Endothelial cell of umbilical vein (primary cell): ENCODE results near the gene SECTM1.

Experiments
- EZH2 ChIP-seq: IDR thresholded peaks from 2 replicates; pipeline ENCODE4 v1.6.1; 2012; ENCODE audit warnings: borderline replicate concordance, low read depth, mild to moderate bottlenecking, moderate library complexity, low read length, inconsistent platforms; ENCODE audit not compliant: severe bottlenecking
- POLR2A ChIP-seq: IDR thresholded peaks from 2 replicates; pipeline ENCODE4 v1.6.1; 2012; ENCODE audit warnings: low read depth, mild to moderate bottlenecking, control low read depth, low read length
- POLR2AphosphoS5 ChIP-seq: IDR thresholded peaks from 2 replicates; pipeline ENCODE4 v1.6.1; 2012; ENCODE audit warnings: low read depth, mild to moderate bottlenecking, control low read depth, low read length, moderate library complexity; ENCODE audit not compliant: insufficient read depth

- no peak for TF ChIP-seq POLR2A
- TF ChIP-seq POLR2AphosphoS5, result no peak
- no peak for TF ChIP-seq EZH2
Measured at GRCh38 chr17:82278786-82279391, 54.7 kb downstream of the SECTM1 start.
